Measurements from ENCODE around the gene TASP1.

TASP1 gene

GRCh38 chr20:13340088-13340487 is 298.6 kb downstream of the TASP1 start:
- no peak for DNase-seq
